ENCODE results near the gene BLM.
"Not testable (repeated sequence)": the region's sequence is repeated elsewhere in the genome, so short reads cannot be mapped to it uniquely, and the experiment has no call there.

Gene BLM

GRCh38 chr15:90819850-90820249 is 102.7 kb downstream of the BLM start:
- ChIA-PET CTCF (interaction anchor here (0.6 kb wide), 1 partner anchor 24 kb away, joined by 4 read pairs; no protein-coding TSS in a partner anchor), POLR2A (no interaction called here)
- TF ChIP-seq BHLHE40 (IDR thresholded peaks at IDR 0.05; ENCODE audit: borderline replicate concordance) = no peak
- no peak for DNase-seq (ENCODE audit: extremely low spot score)

GRCh38 chr15:90820481-90820880 is 103.3 kb downstream of the BLM start:
- POLR2A ChIA-PET = no interaction called here
- no peak for TF ChIP-seq ZNF384 (IDR thresholded peaks at IDR 0.05)
- no peak for TF ChIP-seq TARDBP (IDR thresholded peaks at IDR 0.05)
- CTCF ChIA-PET = no interaction called here
- no peak for DNase-seq (ENCODE audit: extremely low spot score)

GRCh38 chr15:90822204-90822955 is 105.2 kb downstream of the BLM start:
- no peak for DNase-seq (ENCODE audit: extremely low spot score)
- ChIA-PET POLR2A (no interaction called here), CTCF (interaction anchor here (0.6 kb wide), 1 partner anchor 9 kb away, joined by 3 read pairs; no protein-coding TSS in a partner anchor)

GRCh38 chr15:90823455-90823974 is 106.4 kb downstream of the BLM start:
- TF ChIP-seq NFRKB (IDR thresholded peaks at IDR 0.05) (no peak), PKNOX1 (IDR thresholded peaks at IDR 0.05) (no peak), CTBP1 (IDR thresholded peaks at IDR 0.05; ENCODE audit: borderline replicate concordance) (no peak), L3MBTL2 (conservative IDR thresholded peaks at IDR 0.05) (no peak), BHLHE40 (IDR thresholded peaks at IDR 0.05; ENCODE audit: borderline replicate concordance) (no peak), TARDBP (IDR thresholded peaks at IDR 0.05) (no peak), ZNF384 (IDR thresholded peaks at IDR 0.05) (no peak), FOXA1 (IDR thresholded peaks at IDR 0.05) (no peak), LEF1 (IDR thresholded peaks at IDR 0.05; ENCODE audit: borderline replicate concordance) (no peak), HDGF (IDR thresholded peaks at IDR 0.05; ENCODE audit: borderline replicate concordance) (no peak)
- CTCF ChIA-PET = no interaction called here
- POLR2A ChIA-PET = no interaction called here
- no peak for DNase-seq (ENCODE audit: extremely low spot score)

More at GRCh38 chr15:90822204-90822955, 105.2 kb downstream of the BLM start:
- TF ChIP-seq FOXK2 (IDR thresholded peaks at IDR 0.05) (no peak), SUZ12 (IDR thresholded peaks at IDR 0.05) (no peak), ZNF384 (IDR thresholded peaks at IDR 0.05) (no peak), TARDBP (IDR thresholded peaks at IDR 0.05) (no peak), BHLHE40 (IDR thresholded peaks at IDR 0.05; ENCODE audit: borderline replicate concordance) (no peak), ELF4 (IDR thresholded peaks at IDR 0.05) (no peak), CTBP1 (IDR thresholded peaks at IDR 0.05; ENCODE audit: borderline replicate concordance) (no peak)

GRCh38 chr15:90825115-90825899 is 108.2 kb downstream of the BLM start:
- CTCF ChIA-PET; DNase-seq (ENCODE audit: extremely low spot score): not testable (repeated sequence)
- POLR2A ChIA-PET = interaction anchor here (1.5 kb wide), 1 partner anchor 49 kb away, joined by 4 read pairs; no protein-coding TSS in a partner anchor

- not testable (repeated sequence) for DNase-seq (ENCODE audit: extremely low spot score)
- ChIA-PET POLR2A (interaction anchor here (1.5 kb wide), 1 partner anchor 48 kb away, joined by 4 read pairs; no protein-coding TSS in a partner anchor), CTCF (interaction anchor here (1.2 kb wide), 1 partner anchor 11 kb away, joined by 6 read pairs; no protein-coding TSS in a partner anchor)
Measured at GRCh38 chr15:90826206-90826885, 109.2 kb downstream of the BLM start.

GRCh38 chr15:90826886-90827435 is 109.8 kb downstream of the BLM start:
- ChIA-PET CTCF (interaction anchor here (0.6 to 1.2 kb wide), 2 partner anchors 12 to 122 kb away, joined by 6 to 8 read pairs; no protein-coding TSS in a partner anchor), POLR2A (interaction anchor here (1.5 kb wide), 1 partner anchor 47 kb away, joined by 4 read pairs; no protein-coding TSS in a partner anchor)
- no peak for TF ChIP-seq HDGF (IDR thresholded peaks at IDR 0.05; ENCODE audit: borderline replicate concordance)
- no peak for DNase-seq (ENCODE audit: extremely low spot score)

- DNase-seq (ENCODE audit: extremely low spot score) = no peak
- POLR2A ChIA-PET = interaction anchor here (0.7 kb wide), 2 partner anchors 10 to 103 kb away, joined by 3 read pairs; no protein-coding TSS in a partner anchor
- TF ChIP-seq TARDBP (IDR thresholded peaks at IDR 0.05) = no peak
- no peak for TF ChIP-seq ARNT (IDR thresholded peaks at IDR 0.05)
- TF ChIP-seq CTBP1 (IDR thresholded peaks at IDR 0.05; ENCODE audit: borderline replicate concordance) = no peak
- TF ChIP-seq NFRKB (IDR thresholded peaks at IDR 0.05) = no peak
- no peak for TF ChIP-seq BHLHE40 (IDR thresholded peaks at IDR 0.05; ENCODE audit: borderline replicate concordance)
- TF ChIP-seq L3MBTL2 (conservative IDR thresholded peaks at IDR 0.05) = no peak
- no peak for TF ChIP-seq FOXA1 (IDR thresholded peaks at IDR 0.05)
- no peak for TF ChIP-seq FOXK2 (IDR thresholded peaks at IDR 0.05)
- no peak for TF ChIP-seq SUZ12 (IDR thresholded peaks at IDR 0.05)
- no peak for TF ChIP-seq HDGF (IDR thresholded peaks at IDR 0.05; ENCODE audit: borderline replicate concordance)
- no peak for TF ChIP-seq SP1 (IDR thresholded peaks at IDR 0.05)
- TF ChIP-seq PKNOX1 (IDR thresholded peaks at IDR 0.05) = no peak
- CTCF ChIA-PET = no interaction called here
Measured at GRCh38 chr15:90828111-90828510, 111.0 kb downstream of the BLM start.
